HG02870 (cell line): Measurements from ENCODE around the gene PPP1R7.
A peak's percentile ranks its signal among the peaks of the same experiment; 100 is the strongest.

Experiments
- ATAC-seq: cut with Tn5 transposase; IDR thresholded peaks from one replicate; pipeline ENCODE4 v1.9.1; 2021; ENCODE audit warnings: mild to moderate bottlenecking, moderate library complexity; ENCODE audit not compliant: unreplicated experiment

The PPP1R7 gene

GRCh38 chr2:241138471-241138870 lies 11.8 kb upstream of the PPP1R7 start:
- ATAC-seq: no peak

GRCh38 chr2:241139531-241140444 lies 10.5 kb upstream of the PPP1R7 start:
- ATAC-seq: no peak

GRCh38 chr2:241140445-241140840 lies 9.8 kb upstream of the PPP1R7 start:
- no peak for ATAC-seq

GRCh38 chr2:241141214-241141770 lies 9.0 kb upstream of the PPP1R7 start:
- ATAC-seq: no peak

GRCh38 chr2:241142063-241142462 lies 8.2 kb upstream of the PPP1R7 start:
- no peak for ATAC-seq

GRCh38 chr2:241142593-241142992 lies 7.7 kb upstream of the PPP1R7 start:
- no peak for ATAC-seq

- no peak for ATAC-seq
These were observed 4.0 kb upstream of the PPP1R7 start for GRCh38 chr2:241146286-241146685.

GRCh38 chr2:241147336-241147735 lies 2.9 kb upstream of the PPP1R7 start:
- ATAC-seq: no peak

- no peak for ATAC-seq
These were observed 2.0 kb upstream of the PPP1R7 start for GRCh38 chr2:241148239-241148638.

- ATAC-seq: peak; percentile 72
These were observed 1.2 kb upstream of the PPP1R7 start, which contains the start of gene PASK for GRCh38 chr2:241148891-241149674. Gene PASK (minus strand): TSS chr2:241149472. CDS start chr2:241143032, 6,440 bp downstream.

- ATAC-seq: peak; percentile 8
These were observed 667 bp upstream of the PPP1R7 start for GRCh38 chr2:241149675-241149924.

GRCh38 chr2:241150660-241151530 lies 628 bp downstream of the PPP1R7 start:
- peak; percentile 16 for ATAC-seq

- ATAC-seq: no peak
These were observed 1.8 kb downstream of the PPP1R7 start for GRCh38 chr2:241151934-241152660.

- ATAC-seq: no peak
These were observed 3.3 kb downstream of the PPP1R7 start for GRCh38 chr2:241153616-241154015.

- ATAC-seq: no peak
These were observed 4.6 kb downstream of the PPP1R7 start for GRCh38 chr2:241154915-241155314.

GRCh38 chr2:241155936-241156335 lies 5.7 kb downstream of the PPP1R7 start:
- no peak for ATAC-seq

GRCh38 chr2:241156971-241157441 lies 6.7 kb downstream of the PPP1R7 start:
- ATAC-seq: no peak

GRCh38 chr2:241157841-241158545 lies 7.7 kb downstream of the PPP1R7 start:
- no peak for ATAC-seq

GRCh38 chr2:241158546-241158900 lies 8.3 kb downstream of the PPP1R7 start:
- no peak for ATAC-seq
